Psoas muscle (tissue), 8 donors: Measurements from ENCODE around the gene PIEZO1. TPM values are rescaled to one million over a fixed set of nuclear protein-coding genes. Genes with fewer than 3 reads are reported as not detected.

Experiments
- ATAC-seq, 4 donors: fragments of 200-7000 bp; cut with Tn5 transposase; one replicate each; pipeline ENCODE4 v1.9.1; 2020; ENCODE audit warnings: moderate library complexity in 3 of 4, mild to moderate bottlenecking in 2 of 4
- DNase-seq, 2 donors: peaks; one replicate each; pipeline ENCODE4 v3.0.0-alpha.2; 2020
- H3K27ac ChIP-seq: fragments of 200-600 bp; one replicate; pipeline ENCODE4 v1.8.0; 2022
- H3K27me3 ChIP-seq, 3 donors: fragments of 200-600 bp in 1 of 3; one replicate each; pipeline versions ENCODE4 v1.6.1 to v1.8.0; 2013 to 2022; ENCODE audit warnings: low read length in 2 of 3, mild to moderate bottlenecking in 2 of 3, moderate library complexity in 1 of 3; ENCODE audit not compliant: insufficient read depth in 3 of 3
- H3K36me3 ChIP-seq, 2 donors: fragments of 200-600 bp in 1 of 2; one replicate each; pipeline versions ENCODE4 v1.6.1 to v1.8.0; 2013 to 2022; ENCODE audit warnings: low read depth in 1 of 2, mild to moderate bottlenecking in 1 of 2, moderate library complexity in 1 of 2; ENCODE audit not compliant: insufficient read depth in 1 of 2
- H3K4me1 ChIP-seq: fragments of 200-600 bp; one replicate; pipeline ENCODE4 v1.8.0; 2022
- H3K4me3 ChIP-seq: fragments of 200-600 bp; one replicate; pipeline ENCODE4 v1.8.0; 2022; ENCODE audit warnings: mild to moderate bottlenecking
- H3K9me3 ChIP-seq: fragments of 200-600 bp; one replicate; pipeline ENCODE4 v1.8.0; 2022
- WGBS, 3 donors: extraction: QIAGEN DNeasy Blood & Tissue Kit; methylation state at CpG; one replicate each; pipeline versions ENCODE4 v1.1.6 to v1.1.7; 2013; 5-methylcytosine and 5-hydroxymethylcytosine counted together
- intact Hi-C, 2 donors: fragments of 100-400 bp; cut with DNase I; formaldehyde crosslinking; loops; one replicate each; pipeline versions ENCODE4 v1.11.0 to v1.14.2; 2022
- polyA plus RNA-seq, 3 donors: library from polyadenylated mRNA; stranded (reverse); fragments of 200-250 nt; gene quantifications; one replicate each; pipeline ENCODE4 v1.2.3, GENCODE V29; 2013
- total RNA-seq, 4 donors: library from RNA; stranded (reverse); fragmentation: NEBNext Ultra II Directional in 2 of 4; extraction: Animal tissue kit (Norgen Biotek cat#: 25700) in 2 of 4; gene quantifications; one replicate each; pipeline versions ENCODE4 v1.2.1 to v1.2.4, GENCODE V29; 2021 to 2023
- TF ChIP-seq, protein P1 (sequence below): fragments of 200-600 bp; IDR thresholded peaks from one replicate; pipeline ENCODE4 v1.8.0; 2022; ENCODE audit warnings: antibody characterized with exemption
- donor health status: healthy with polysubstance abuse.
- donor health status: DM: no; HTN: no; CAD: no; lungs with moderate emphysema.
- donor health status: Bipolar disorder and iron deficiency.
- donor health status: healthy.
- donor health status: DM: yes; HTN: yes; CAD: no.
- donor health status: DM: no; HTN: no; CAD: no.
- donor health status: DM: no; HTN: no; CAD: no.
- donor health status: DM: yes; HTN: yes; CAD: no.

The PIEZO1 gene
- total and polyA plus RNA-seq, 7 donors, result 7.2 to 26.8 (median 10.2) TPM

DNA sequence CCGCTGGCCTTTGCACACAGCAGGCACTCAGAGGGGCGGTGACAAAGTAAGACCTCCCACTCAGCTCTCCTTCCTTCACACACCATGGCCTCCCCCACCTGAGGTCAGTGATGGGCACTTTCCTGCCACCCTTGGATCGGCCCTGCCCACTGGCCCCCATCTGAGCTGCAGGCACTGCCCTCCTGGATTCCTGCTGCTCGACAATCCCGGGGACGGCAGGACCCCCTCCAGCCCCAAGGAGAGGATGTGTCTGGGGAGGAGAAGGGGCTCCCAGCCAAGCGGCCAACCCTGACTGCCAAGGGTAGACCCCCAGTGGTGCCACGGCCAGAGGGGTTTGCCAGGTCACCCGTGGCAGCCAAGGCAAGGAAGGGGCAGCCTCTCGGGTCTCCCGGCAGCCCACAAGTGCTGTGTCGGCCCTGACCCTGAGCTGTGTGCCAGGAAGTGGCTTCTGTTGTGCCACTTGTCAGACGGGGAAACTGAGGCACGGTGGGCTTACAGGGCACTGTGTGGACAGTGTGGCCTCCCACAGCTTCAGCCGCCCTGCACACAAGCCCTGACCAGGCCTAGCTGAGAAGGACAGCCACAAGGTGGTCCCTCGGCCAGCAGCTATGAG is 22.7 kb downstream of the PIEZO1 start:
- intact Hi-C loops, result no loop called here
- Histone ChIP-seq H3K4me1 (no peaks in the 10 kb centered on the region), H3K36me3 (no peaks in the 10 kb centered on the region), H3K27ac (no peak overlapping the region), H3K27me3 (peaks cover 0 to 8% (median 7%) of the 10 kb centered on the region in 3 donors), H3K9me3 (no peaks in the 10 kb centered on the region), H3K4me3 (no peak overlapping the region)
- ATAC-seq (no peak), DNase-seq (no peak)
- TF ChIP-seq, protein P1, sequence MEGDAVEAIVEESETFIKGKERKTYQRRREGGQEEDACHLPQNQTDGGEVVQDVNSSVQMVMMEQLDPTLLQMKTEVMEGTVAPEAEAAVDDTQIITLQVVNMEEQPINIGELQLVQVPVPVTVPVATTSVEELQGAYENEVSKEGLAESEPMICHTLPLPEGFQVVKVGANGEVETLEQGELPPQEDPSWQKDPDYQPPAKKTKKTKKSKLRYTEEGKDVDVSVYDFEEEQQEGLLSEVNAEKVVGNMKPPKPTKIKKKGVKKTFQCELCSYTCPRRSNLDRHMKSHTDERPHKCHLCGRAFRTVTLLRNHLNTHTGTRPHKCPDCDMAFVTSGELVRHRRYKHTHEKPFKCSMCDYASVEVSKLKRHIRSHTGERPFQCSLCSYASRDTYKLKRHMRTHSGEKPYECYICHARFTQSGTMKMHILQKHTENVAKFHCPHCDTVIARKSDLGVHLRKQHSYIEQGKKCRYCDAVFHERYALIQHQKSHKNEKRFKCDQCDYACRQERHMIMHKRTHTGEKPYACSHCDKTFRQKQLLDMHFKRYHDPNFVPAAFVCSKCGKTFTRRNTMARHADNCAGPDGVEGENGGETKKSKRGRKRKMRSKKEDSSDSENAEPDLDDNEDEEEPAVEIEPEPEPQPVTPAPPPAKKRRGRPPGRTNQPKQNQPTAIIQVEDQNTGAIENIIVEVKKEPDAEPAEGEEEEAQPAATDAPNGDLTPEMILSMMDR, result no peak
- 71 to 81% (median 72%) methylated on average over 14 to 16 of the region's 16 CpGs for WGBS, 3 donors

DNA sequence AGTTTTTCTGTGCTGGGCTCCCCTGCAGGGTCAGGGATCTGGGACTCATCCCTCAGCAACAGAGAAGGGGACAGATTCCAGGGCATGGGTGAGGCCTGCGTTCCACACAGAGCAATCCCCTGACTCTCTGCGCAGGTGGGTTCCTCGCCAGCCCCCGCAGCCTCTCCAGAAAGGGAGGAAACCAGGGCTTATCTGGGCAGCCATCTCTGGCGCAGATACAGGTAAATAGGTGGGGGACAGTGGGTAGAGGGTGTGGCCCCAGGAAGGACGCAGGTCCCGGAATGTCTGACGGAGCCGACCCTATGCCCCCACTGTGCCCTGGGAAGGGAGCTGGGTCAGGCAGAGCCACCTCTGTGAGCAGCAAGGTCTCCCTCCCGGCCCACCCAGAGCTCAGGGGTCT is 23.2 kb downstream of the PIEZO1 start:
- intact Hi-C loops, result no loop called here
- no peak for ATAC-seq
- WGBS, 3 donors, result 64 to 82% (median 72%) methylated on average over 10 of the region's 10 CpGs
- no peak overlapping the region for H3K4me3 ChIP-seq
- no peaks in the 10 kb centered on the region for H3K9me3 ChIP-seq
- TF ChIP-seq, protein P1, result no peak
- no peak for DNase-seq
- H3K36me3 ChIP-seq, result no peaks in the 10 kb centered on the region
- H3K27me3 ChIP-seq, result peaks cover 0 to 8% (median 7%) of the 10 kb centered on the region in 3 donors
- H3K27ac ChIP-seq, result no peak overlapping the region
- H3K4me1 ChIP-seq, result no peaks in the 10 kb centered on the region

DNA sequence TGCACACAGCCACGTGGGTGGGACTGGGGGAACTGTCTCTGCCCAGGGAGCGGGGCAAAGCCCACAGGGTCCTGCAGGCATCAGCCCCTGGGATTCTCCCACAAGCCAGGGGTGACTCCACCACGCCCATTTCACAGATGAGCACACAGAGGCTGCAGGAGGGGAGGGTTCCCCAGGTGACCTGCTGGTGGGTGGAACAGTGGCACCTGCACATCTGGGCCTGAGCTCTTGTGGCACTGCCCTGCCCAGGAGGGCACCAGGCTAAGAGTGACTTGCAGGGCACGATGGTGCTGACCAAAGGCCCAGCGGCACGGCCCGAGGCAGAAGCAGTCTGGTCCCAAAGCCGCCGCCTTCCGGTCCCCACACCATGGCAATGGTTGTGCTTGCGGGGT is 23.9 kb downstream of the PIEZO1 start:
- DNase-seq (no peak), ATAC-seq (no peak)
- Histone ChIP-seq H3K27me3 (peaks cover 0 to 8% (median 7%) of the 10 kb centered on the region in 3 donors), H3K36me3 (no peaks in the 10 kb centered on the region), H3K9me3 (no peaks in the 10 kb centered on the region), H3K4me3 (no peak overlapping the region), H3K27ac (no peak overlapping the region), H3K4me1 (no peaks in the 10 kb centered on the region)
- TF ChIP-seq, protein P1, result no peak
- WGBS, 3 donors, result 86 to 97% (median 92%) methylated on average over 11 of the region's 11 CpGs
- intact Hi-C loops, result no loop called here

DNA sequence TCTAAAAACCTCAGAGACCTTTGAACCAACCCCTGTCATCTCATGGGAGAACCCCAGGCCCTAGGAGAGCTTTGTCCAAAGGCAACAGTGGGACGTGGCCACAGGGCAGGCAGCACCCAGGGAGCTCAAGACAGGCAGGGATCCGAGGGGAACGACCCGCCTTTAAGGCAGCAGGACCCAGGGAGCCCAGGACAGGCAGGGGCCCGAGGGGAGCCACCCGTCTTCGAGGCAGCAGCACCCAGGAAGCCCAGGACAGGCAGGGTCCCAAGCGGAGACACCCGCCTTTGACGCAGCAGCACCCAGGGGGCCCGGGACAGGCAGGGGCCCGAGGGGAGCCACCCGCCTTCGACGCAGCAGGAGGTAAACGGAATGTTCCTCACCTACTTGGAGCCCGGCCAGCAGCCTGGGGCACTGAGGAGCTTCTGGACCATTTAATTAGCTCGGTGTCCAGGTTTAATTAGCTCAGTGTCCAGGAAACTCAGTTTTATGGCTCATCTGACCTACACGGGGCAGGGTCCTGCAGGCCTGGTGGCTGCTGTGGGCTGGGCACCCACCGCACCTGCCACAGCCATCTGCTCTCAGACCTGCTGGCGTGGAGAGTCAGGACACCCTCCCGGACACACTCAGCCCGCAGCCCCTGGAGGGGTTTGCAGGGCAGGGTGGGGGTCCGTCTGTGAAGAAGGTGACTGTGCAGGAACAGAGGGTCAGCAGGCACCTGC is 24.4 kb downstream of the PIEZO1 start:
- intact Hi-C loops, result no loop called here
- 75 to 78% (median 78%) methylated on average over 23 to 24 of the region's 24 CpGs for WGBS, 3 donors
- H3K9me3 ChIP-seq, result no peaks in the 10 kb centered on the region
- ATAC-seq (no peak), DNase-seq (no peak)
- no peak overlapping the region for H3K4me3 ChIP-seq
- H3K27ac ChIP-seq, result no peak overlapping the region
- no peaks in the 10 kb centered on the region for H3K36me3 ChIP-seq
- H3K27me3 ChIP-seq, result peaks cover 0 to 12% (median 8%) of the 10 kb centered on the region in 3 donors
- H3K4me1 ChIP-seq, result no peaks in the 10 kb centered on the region
- TF ChIP-seq, protein P1, result no peak
